Ovary (tissue), 9 donors: ENCODE data around the gene ANKRD42. TPM values are rescaled to one million over a fixed set of nuclear protein-coding genes. Genes with fewer than 3 reads are reported as not detected.

Experiments used
- DNase-seq, 5 donors: peaks; one replicate each; pipeline ENCODE4 v3.0.0-alpha.2; 2019 to 2020
- H3K27ac ChIP-seq, 2 donors: fragments of 200-600 bp; one replicate each; pipeline versions ENCODE4 v1.5.1 to v1.8.0; 2019 to 2022
- H3K27me3 ChIP-seq: fragments of 200-600 bp; one replicate; pipeline ENCODE4 v1.8.0; 2022
- H3K36me3 ChIP-seq: fragments of 200-600 bp; sonication (generic); one replicate; pipeline ENCODE4 v1.5.1; 2019
- H3K4me1 ChIP-seq: one replicate; pipeline ENCODE4 v1.8.1; 2013; ENCODE audit warnings: mild to moderate bottlenecking, moderate library complexity; ENCODE audit not compliant: insufficient read depth
- H3K4me3 ChIP-seq: fragments of 200-600 bp; sonication (generic); one replicate; pipeline ENCODE4 v1.5.1; 2017
- H3K9me3 ChIP-seq, 2 donors: fragments of 200-600 bp in 1 of 2; sonication (generic) in 1 of 2; one replicate each; pipeline versions ENCODE4 v1.5.1 to v1.8.1; 2013 to 2019; ENCODE audit warnings: mild to moderate bottlenecking in 1 of 2, moderate library complexity in 1 of 2
- EP300 ChIP-seq: sonication (generic); formaldehyde crosslinking; IDR thresholded peaks from one replicate; pipeline ENCODE4 v1.6.1; 2017; ENCODE audit warnings: antibody characterized with exemption
- POLR2A ChIP-seq: fragments of 450-650 bp; IDR thresholded peaks from one replicate; pipeline ENCODE4 v1.6.1; 2017; ENCODE audit warnings: antibody characterized with exemption, mild to moderate bottlenecking, moderate library complexity
- WGBS, 3 donors: extraction: QIAGEN DNeasy Blood & Tissue Kit in 1 of 3; methylation state at CpG; one replicate each; pipeline versions ENCODE4 v1.1.5 to v1.1.7; 2013 to 2017; 5-methylcytosine and 5-hydroxymethylcytosine counted together
- intact Hi-C, 4 donors: fragments of 100-400 bp; cut with DNase I; formaldehyde crosslinking; loops; one replicate each; pipeline versions ENCODE4 v1.11.0 to v1.15.1; 2022 to 2023
- polyA plus RNA-seq, 2 donors: library from polyadenylated mRNA; stranded (reverse); fragments of 200-250 nt in 1 of 2; fragments of 350-450 nt in 1 of 2; fragmentation: Illumina TruSeq in 1 of 2; extraction: RNeasy Lipid Tissue Mini Kit (QIAGEN cat#74804) in 1 of 2; gene quantifications; one replicate each; pipeline ENCODE4 v1.2.3, GENCODE V29; 2013 to 2014
- total RNA-seq, 7 donors: library from RNA; depleted of rRNA in 2 of 7; stranded (reverse); fragments of >200 nt in 2 of 7; fragmentation: NEBNext Ultra II Directional in 3 of 7; extraction: Animal tissue kit (Norgen Biotek cat#: 25700) in 3 of 7; gene quantifications; one replicate each; pipeline versions ENCODE4 v1.1.0 to v1.2.4, GENCODE V29; 2016 to 2023
- TF ChIP-seq, protein P1 (sequence below), 3 donors: fragments of 450-650 bp in 2 of 3; fragments of 200-600 bp in 1 of 3; IDR thresholded peaks; one replicate each; pipeline versions ENCODE4 v1.5.1 to v1.8.0; 2016 to 2022; ENCODE audit warnings: antibody characterized with exemption in 3 of 3, mild to moderate bottlenecking in 1 of 3
- donor health status: DM: no; HTN: no; CAD: no; lungs with moderate emphysema.
- donor health status: DM: no; HTN: no; CAD: no.
- donor health status: Bipolar disorder and iron deficiency.
- donor health status: DM: yes; HTN: yes; CAD: no.
- donor health status: DM: no; HTN: no; CAD: no.
- donor health status: DM: yes; HTN: yes; CAD: no.

The ANKRD42 gene
- total and polyA plus RNA-seq, 9 donors = 5.6 to 21.7 (median 14.0) TPM

GRCh38 chr11:83156996-83157593 is 36.4 kb upstream of the ANKRD42 start, which contains the start of gene PCF11:
Gene PCF11, plus strand, starts transcription at chr11:83157131. Its CDS starts 309 bp downstream, at chr11:83157440.
- Histone ChIP-seq H3K27ac (peak within 1 kb of the TSS; percentile 99), H3K4me1 (peaks cover 3% of the 10 kb centered on the region), H3K27me3 (no peaks in the 10 kb centered on the region), H3K4me3 (peak within 1 kb of the TSS; percentile 95), H3K9me3 (no peaks in the 10 kb centered on the region), H3K36me3 (no peaks in the 10 kb centered on the region)
- WGBS, 3 donors = 0 to 1% (median 0%) methylated on average over 54 to 55 of the region's 55 CpGs
- TF ChIP-seq POLR2A (peak; percentile 99), EP300 (peak; percentile 46)
- TF ChIP-seq, protein P1, sequence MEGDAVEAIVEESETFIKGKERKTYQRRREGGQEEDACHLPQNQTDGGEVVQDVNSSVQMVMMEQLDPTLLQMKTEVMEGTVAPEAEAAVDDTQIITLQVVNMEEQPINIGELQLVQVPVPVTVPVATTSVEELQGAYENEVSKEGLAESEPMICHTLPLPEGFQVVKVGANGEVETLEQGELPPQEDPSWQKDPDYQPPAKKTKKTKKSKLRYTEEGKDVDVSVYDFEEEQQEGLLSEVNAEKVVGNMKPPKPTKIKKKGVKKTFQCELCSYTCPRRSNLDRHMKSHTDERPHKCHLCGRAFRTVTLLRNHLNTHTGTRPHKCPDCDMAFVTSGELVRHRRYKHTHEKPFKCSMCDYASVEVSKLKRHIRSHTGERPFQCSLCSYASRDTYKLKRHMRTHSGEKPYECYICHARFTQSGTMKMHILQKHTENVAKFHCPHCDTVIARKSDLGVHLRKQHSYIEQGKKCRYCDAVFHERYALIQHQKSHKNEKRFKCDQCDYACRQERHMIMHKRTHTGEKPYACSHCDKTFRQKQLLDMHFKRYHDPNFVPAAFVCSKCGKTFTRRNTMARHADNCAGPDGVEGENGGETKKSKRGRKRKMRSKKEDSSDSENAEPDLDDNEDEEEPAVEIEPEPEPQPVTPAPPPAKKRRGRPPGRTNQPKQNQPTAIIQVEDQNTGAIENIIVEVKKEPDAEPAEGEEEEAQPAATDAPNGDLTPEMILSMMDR (IDR thresholded peaks at IDR 0.05) = no peak
- intact Hi-C loops = loop anchor here in 3 of 4 donors (2.0 to 10.0 kb wide), 4 partner anchors 35 to 85 kb away; partner anchors contain the start of genes ANKRD42 (in 1 of the 3) and RAB30 (in 1 of the 3)
- no peak for DNase-seq

GRCh38 chr11:83157594-83158356 is 35.7 kb upstream of the ANKRD42 start:
- Histone ChIP-seq H3K4me3 (peak overlapping the region; percentile 95), H3K4me1 (peaks cover 3% of the 10 kb centered on the region), H3K9me3 (no peaks in the 10 kb centered on the region), H3K36me3 (no peaks in the 10 kb centered on the region), H3K27ac (peak overlapping the region; percentile 99), H3K27me3 (no peaks in the 10 kb centered on the region)
- intact Hi-C loops = loop anchor here in 3 of 4 donors (2.0 to 10.0 kb wide), 4 partner anchors 35 to 85 kb away; partner anchors contain the start of genes ANKRD42 (in 1 of the 3) and RAB30 (in 1 of the 3)
- TF ChIP-seq POLR2A = no peak
- TF ChIP-seq, protein P1 (IDR thresholded peaks at IDR 0.05) = no peak
- no peak for TF ChIP-seq EP300
- peak; percentile 61 to 72 (median 64) for DNase-seq
- WGBS, 3 donors = 0 to 1% (median 0%) methylated on average over 18 of the region's 18 CpGs

- Histone ChIP-seq H3K27ac (peak overlapping the region; percentile 99), H3K36me3 (no peaks in the 10 kb centered on the region), H3K4me3 (peak overlapping the region; percentile 95), H3K9me3 (no peaks in the 10 kb centered on the region), H3K4me1 (peaks cover 3% of the 10 kb centered on the region), H3K27me3 (no peaks in the 10 kb centered on the region)
- TF ChIP-seq, protein P1 (IDR thresholded peaks at IDR 0.05) = no peak
- TF ChIP-seq POLR2A = no peak
- no peak for TF ChIP-seq EP300
- intact Hi-C loops = loop anchor here in 3 of 4 donors (5.0 to 10.0 kb wide), 3 partner anchors 34 to 86 kb away; partner anchors contain the start of genes ANKRD42 (in 1 of the 3) and RAB30 (in 1 of the 3)
- DNase-seq = no peak
- 0 to 1% (median 1%) methylated on average over 5 of the region's 5 CpGs for WGBS, 3 donors
Observed at GRCh38 chr11:83158357-83158786, 35.1 kb upstream of the ANKRD42 start.
